Hepatocyte (in vitro differentiated cells): ENCODE results near the gene ATG101.

Experiments
- EZH2 ChIP-seq: fragments of 200-600 bp; sonication (generic); IDR thresholded peaks from 2 replicates; pipeline ENCODE4 v1.6.1; 2016; ENCODE audit warnings: antibody characterized with exemption, mild to moderate bottlenecking, borderline replicate concordance
- EZH2phosphoT487 ChIP-seq: fragments of 200-600 bp; sonication (generic); IDR thresholded peaks from one replicate; pipeline ENCODE4 v1.6.1; 2018; ENCODE audit warnings: antibody characterized with exemption, mild to moderate bottlenecking, low read depth, moderate library complexity; ENCODE audit not compliant: unreplicated experiment, severe bottlenecking
- TF ChIP-seq, protein P1 (sequence below): fragments of 200-600 bp; sonication (generic); IDR thresholded peaks from 2 replicates; pipeline ENCODE4 v1.5.1; 2016; ENCODE audit warnings: antibody characterized with exemption, mild to moderate bottlenecking; ENCODE audit not compliant: poor library complexity

DNA sequence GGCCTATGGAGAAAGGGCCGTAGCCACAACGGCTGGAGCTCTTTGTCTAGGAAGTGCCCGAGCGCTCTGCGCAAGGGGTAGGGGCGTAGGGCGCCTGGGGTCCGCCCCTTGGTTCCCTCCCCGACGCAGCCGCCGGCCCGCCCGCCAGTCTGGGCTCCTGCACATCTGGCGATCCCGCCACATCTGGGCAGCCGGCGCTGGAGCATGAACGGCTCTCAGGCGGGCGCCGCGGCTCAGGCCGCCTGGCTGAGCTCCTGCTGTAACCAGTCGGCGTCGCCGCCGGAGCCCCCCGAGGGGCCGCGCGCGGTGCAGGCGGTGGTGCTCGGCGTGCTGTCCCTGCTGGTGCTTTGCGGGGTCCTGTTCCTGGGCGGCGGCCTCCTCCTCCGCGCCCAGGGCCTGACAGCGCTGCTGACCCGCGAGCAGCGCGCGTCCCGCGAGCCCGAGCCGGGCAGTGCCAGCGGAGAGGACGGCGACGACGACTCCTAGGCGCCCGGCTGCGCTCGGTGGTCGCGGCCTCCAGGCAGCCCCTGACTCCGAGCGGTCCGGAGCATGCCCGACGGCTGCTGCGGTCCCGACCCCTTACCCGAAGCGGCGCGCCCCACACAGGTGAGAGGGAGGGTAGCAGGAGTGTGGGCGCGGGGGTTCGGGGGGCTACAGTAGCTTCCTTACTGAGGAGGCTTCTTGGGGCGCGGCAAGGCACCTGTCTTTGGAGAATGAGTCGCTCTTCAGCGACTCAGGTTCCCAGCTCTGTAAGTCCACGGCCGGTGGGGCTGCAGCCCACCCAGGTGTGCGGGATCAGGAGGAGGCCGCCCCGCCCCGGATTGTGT is 10.0 kb downstream of the ATG101 start, which contains the start of gene SMIM41:
- TF ChIP-seq, protein P1, sequence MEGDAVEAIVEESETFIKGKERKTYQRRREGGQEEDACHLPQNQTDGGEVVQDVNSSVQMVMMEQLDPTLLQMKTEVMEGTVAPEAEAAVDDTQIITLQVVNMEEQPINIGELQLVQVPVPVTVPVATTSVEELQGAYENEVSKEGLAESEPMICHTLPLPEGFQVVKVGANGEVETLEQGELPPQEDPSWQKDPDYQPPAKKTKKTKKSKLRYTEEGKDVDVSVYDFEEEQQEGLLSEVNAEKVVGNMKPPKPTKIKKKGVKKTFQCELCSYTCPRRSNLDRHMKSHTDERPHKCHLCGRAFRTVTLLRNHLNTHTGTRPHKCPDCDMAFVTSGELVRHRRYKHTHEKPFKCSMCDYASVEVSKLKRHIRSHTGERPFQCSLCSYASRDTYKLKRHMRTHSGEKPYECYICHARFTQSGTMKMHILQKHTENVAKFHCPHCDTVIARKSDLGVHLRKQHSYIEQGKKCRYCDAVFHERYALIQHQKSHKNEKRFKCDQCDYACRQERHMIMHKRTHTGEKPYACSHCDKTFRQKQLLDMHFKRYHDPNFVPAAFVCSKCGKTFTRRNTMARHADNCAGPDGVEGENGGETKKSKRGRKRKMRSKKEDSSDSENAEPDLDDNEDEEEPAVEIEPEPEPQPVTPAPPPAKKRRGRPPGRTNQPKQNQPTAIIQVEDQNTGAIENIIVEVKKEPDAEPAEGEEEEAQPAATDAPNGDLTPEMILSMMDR, result no peak
- no peak for TF ChIP-seq EZH2phosphoT487
- TF ChIP-seq EZH2, result no peak
